GM04503 (cell line): ENCODE measurements around the gene POGZ.
"Not testable (repeated sequence)": the region's sequence is repeated elsewhere in the genome, so short reads cannot be mapped to it uniquely, and the experiment has no call there.

Experiments used
- DNase-seq: peaks from one replicate; pipeline ENCODE4 v3.0.0-alpha.2; 2012; ENCODE audit warnings: low read depth

The POGZ gene

DNA sequence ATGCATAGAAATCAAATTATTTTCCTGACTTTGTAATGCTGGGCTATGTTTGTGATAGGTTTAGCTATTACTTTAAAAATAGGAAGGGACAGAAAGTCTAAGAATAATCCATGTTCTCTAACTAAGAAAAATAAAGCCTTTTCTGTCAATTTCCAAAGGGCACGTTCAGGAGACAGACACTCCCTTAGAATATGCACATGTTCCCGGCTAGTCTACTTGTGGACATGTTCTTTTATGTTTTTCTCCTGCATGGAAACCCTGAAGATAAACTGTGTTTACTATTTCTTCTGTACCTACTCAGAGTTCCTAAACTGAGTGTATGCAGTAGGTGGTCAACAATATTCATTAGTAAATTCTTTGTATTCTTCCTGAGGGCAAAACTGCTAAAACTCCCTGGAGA lies 47.4 kb downstream of the POGZ start:
- no peak for DNase-seq

DNA sequence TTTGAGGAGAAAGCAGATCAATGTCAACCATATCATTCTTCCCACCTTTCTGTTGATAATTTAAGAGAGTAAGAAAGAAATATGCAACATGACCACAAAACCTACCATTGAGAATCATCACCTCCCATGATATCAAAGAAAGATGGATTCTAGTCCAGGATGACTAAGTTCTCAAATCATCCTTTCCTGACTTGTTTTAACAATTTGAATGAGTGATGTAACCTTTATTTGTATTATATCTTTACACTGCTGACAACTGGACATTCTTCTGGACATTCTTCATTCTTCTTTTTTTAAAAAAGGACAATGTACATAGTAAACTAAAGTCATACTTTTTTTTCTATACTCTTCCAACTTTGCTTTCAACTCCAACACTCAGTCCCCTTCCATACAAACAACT lies 50.4 kb downstream of the POGZ start:
- DNase-seq, result no peak

DNA sequence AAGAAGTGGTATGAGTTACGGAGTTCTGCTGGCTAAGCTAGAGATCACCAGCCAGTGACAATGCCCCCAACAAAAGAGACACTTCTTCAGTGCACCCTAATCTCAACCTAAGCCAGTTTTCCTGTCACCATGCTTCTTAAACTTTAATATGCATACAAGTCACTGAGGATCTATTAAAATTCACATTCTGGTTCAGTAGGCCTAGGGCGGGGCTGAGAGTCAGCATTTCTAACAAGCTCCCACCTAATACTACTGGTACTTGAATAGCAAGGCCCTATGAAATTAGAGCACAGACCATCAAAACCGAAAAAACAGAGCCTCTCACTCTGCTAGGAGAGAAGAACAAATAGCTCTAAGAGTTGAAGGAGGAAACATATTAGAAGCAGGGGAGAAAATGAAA lies 52.0 kb downstream of the POGZ start:
- DNase-seq, result no peak

- no peak for DNase-seq
These were observed 53.1 kb downstream of the POGZ start for GRCh38 chr1:151406176-151406575.

DNA sequence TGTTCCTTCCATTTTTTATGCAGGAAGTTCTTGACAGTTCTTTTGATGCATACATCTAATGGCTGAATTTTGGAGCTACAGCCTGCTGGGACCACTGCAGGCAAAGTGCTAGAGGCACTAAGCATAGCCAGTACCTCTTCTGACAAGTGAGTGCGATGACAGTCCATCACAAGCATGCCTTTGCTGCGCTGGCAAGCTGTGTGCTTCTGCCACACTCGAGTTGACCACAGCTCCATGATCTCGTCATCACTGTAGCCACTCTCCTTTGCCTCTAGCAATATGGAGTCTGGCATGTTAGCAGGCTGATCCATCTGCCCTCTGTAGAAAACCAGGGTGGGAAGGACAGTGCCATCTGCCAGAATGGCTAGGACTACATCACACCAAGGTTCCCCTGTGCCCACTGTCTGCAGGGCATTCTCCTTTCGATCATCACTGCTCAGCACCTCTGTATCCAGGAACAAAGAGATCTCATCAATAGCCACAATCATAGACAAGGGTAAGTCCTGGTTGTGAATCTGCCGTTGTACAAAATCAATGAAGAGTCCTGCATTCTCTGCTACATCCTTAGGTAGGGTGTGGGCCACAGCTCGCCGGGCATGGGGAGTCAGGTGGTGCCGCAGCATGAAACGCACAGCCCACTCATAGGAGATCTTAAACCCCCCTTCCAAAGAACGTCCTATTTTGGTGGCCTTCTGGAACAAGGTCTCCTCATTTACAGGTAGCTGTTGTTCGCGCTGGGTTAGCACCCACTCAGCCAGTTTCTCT lies 53.9 kb downstream of the POGZ start:
- no peak for DNase-seq

DNA sequence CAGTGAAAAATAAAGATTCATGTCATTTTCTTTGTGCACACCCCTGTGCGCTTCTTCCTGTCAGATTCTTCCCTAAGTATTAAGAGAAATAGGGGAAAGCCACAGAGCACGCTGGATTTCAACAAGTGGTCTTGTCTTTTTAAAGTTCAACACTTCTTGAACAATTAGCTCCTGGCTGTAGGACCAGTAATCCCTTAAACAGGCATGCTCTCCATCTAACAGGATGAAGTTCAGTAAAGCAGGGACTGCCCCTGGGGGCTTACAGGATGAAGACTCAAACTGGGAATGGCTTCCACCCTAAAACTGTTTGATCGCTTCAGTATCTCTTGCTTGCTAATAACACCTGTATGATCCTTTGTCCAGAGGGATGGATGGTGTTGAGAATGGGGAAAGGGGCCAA lies 55.7 kb downstream of the POGZ start:
- no peak for DNase-seq

GRCh38 chr1:151402764-151403163 lies 56.5 kb downstream of the POGZ start:
- no peak for DNase-seq

GRCh38 chr1:151401860-151402259 lies 57.4 kb downstream of the POGZ start:
- no peak for DNase-seq

GRCh38 chr1:151401125-151401788 lies 58.0 kb downstream of the POGZ start:
- DNase-seq, result no peak

DNA sequence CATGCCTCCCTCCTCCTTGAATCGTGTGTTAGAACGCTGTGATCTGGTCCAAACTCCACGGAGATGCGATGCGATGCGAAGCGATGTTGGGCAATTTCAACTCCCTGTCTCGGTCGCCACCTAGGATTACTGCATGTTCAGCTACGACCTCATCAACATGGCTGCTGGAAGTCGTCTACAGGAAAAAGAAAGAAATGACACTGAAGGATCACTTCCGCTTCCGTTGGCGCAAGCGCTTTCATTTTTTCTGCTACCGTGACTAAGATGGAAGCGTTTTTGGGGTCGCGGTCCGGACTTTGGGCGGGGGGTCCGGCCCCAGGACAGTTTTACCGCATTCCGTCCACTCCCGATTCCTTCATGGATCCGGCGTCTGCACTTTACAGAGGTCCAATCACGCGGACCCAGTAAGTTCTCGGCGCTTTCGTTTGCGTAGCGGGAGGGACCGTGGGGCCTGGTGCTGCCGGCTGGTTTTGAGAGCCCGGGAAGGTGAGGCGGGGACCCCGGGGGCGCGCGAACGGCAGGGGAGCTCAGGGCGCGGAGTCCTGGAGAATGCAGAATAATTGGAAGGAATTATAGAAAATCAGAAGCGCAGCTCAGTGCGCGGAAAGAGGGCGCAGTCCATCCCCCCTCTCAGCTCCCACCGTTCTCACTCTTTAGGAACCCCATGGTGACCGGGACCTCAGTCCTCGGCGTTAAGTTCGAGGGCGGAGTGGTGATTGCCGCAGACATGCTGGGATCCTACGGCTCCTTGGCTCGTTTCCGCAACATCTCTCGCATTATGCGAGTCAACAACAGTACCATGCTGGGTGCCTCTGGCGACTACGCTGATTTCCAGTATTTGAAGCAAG lies 59.7 kb downstream of the POGZ start, which contains the start of gene PSMB4:
PSMB4 (plus strand) TSS at position 250 of the 848 bp plus-strand sequence; CDS start at position 265, 15 bp downstream.
- peak; percentile 78 for DNase-seq

- DNase-seq, result not testable (repeated sequence)
These were observed 63.0 kb downstream of the POGZ start for GRCh38 chr1:151396265-151396664.

- no peak for DNase-seq
These were observed 65.7 kb downstream of the POGZ start for GRCh38 chr1:151393583-151393982.

- no peak for DNase-seq
These were observed 68.2 kb downstream of the POGZ start for GRCh38 chr1:151391079-151391563.

- DNase-seq, result not testable (repeated sequence)
These were observed 68.8 kb downstream of the POGZ start for GRCh38 chr1:151390221-151391078.

DNA sequence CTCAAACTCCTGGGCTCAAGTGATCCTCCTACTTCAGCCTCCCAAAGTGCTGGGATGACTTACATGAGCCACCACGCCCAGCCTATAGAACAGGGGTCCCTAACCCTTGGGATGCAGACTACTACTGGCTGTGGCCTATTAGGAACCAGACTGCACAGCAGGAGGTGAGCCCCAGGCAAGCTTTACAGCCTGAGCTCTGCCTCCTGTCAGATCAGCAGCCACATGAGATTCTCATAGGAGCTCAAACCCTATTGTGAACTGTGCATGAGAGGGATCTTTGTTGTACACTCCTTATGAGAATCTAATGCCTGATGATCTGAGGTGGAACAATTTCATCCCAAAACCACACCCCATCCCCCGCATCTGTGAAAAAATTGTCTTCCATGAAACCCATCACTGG lies 73.3 kb downstream of the POGZ start:
- DNase-seq, result no peak

- no peak for DNase-seq
These were observed 74.7 kb downstream of the POGZ start for GRCh38 chr1:151384584-151384983.

GRCh38 chr1:151377150-151377884 lies 82.0 kb downstream of the POGZ start:
- DNase-seq, result no peak

- no peak for DNase-seq
These were observed 86.1 kb downstream of the POGZ start for GRCh38 chr1:151373196-151373595.

DNA sequence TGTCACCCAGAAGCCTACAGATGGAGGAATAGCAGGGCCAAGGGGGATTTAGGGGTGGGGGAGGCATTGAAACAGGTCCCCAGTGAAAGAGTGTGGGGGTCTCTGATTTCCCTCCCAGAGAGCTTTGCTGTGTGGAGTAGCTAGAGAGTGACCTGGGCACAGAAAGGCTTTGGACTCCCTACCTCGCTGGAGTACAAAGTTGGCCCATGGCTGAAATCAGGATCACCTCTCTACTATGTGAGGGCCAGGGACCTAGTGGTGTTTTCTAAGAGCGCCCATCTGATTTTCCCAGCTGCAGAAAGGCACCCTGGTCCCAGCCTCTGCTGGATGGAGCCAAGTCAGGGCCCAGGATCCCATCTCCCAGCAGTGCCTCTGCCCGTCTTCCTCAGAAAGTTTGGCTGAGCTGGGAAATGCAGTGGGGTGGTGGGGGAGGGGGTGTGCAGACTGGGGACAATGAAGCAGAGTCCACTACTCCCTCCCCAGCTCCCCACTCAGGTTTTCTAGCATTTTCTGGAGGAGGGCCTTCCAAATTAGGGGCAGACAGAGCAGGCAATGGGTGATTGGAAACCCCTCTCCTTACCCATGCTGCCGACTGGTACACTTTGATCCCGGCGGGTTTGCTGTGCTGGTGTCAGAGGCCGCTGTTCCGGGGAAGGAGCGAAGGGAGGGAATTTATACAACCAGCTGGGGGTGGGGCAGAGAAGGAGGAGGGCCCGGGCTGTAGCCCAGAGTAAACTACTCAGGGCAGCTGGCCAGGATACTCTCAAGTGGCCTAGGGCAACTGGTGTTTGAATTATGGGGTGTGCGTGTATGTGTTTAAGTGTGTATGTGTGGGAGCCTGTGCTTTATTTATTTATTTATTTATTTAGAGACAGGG lies 87.0 kb downstream of the POGZ start, which contains the start of gene SELENBP1:
SELENBP1 (minus strand) TSS at position 648 of the 877 bp plus-strand sequence; CDS start at position 584, 64 bp downstream.
- DNase-seq, result peak; percentile 46
